Measurements from ENCODE around the gene CFD.

DNA sequence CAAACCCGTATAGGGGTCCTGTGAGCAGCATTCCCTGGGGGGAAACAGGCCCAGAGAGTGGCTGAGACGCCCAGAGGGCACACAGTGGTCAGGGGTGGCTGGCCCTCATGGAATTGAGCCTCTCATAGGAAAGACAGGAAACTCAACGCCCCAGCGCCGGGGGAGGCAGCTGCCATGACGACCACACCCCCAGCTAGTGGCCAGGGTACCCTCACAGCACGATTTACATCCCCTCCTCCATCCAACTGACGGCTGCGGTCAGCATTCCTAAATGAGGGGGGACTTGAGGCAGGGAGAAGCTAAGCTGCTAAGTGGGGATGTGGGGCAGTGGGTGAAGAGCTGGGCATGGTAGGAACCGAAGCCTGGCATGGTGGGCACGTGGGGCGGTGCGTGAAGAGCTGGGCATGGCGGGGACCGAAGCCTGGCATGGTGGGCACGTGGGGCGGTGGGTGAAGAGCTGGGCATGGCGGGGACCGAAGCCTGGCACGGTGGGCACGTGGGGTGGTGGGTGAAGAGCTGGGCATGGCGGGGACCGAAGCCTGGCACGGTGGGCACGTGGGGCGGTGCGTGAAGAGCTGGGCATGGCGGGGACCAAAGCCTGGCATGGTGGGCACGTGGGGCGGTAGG, 23.5 kb downstream of the CFD start:
- no peak for TF ChIP-seq SMAD3 (CRISPR knock-in tag; IDR thresholded peaks at IDR 0.05; ENCODE audit: borderline replicate concordance)
- no peak for TF ChIP-seq NR2C2 (CRISPR knock-in tag; IDR thresholded peaks at IDR 0.05)
- TF ChIP-seq CTCF (IDR thresholded peaks at IDR 0.05) = no peak
- no peak for TF ChIP-seq CREM (CRISPR knock-in tag; IDR thresholded peaks at IDR 0.05)
- no peak for TF ChIP-seq FOXK1 (CRISPR knock-in tag; IDR thresholded peaks at IDR 0.05)
- TF ChIP-seq IRF2 (CRISPR knock-in tag; IDR thresholded peaks at IDR 0.05; ENCODE audit: borderline replicate concordance, low read depth) = no peak
- no peak for TF ChIP-seq CBFB (CRISPR knock-in tag; IDR thresholded peaks at IDR 0.05; ENCODE audit: low read depth)
- no peak for TF ChIP-seq MYBL2 (CRISPR knock-in tag; IDR thresholded peaks at IDR 0.05)
- TF ChIP-seq ZNF121 (CRISPR knock-in tag; IDR thresholded peaks at IDR 0.05) = no peak
- TF ChIP-seq, protein P1, sequence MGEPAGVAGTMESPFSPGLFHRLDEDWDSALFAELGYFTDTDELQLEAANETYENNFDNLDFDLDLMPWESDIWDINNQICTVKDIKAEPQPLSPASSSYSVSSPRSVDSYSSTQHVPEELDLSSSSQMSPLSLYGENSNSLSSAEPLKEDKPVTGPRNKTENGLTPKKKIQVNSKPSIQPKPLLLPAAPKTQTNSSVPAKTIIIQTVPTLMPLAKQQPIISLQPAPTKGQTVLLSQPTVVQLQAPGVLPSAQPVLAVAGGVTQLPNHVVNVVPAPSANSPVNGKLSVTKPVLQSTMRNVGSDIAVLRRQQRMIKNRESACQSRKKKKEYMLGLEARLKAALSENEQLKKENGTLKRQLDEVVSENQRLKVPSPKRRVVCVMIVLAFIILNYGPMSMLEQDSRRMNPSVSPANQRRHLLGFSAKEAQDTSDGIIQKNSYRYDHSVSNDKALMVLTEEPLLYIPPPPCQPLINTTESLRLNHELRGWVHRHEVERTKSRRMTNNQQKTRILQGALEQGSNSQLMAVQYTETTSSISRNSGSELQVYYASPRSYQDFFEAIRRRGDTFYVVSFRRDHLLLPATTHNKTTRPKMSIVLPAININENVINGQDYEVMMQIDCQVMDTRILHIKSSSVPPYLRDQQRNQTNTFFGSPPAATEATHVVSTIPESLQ (CRISPR knock-in tag; IDR thresholded peaks at IDR 0.05) = no peak
- TF ChIP-seq GRHL2 (CRISPR knock-in tag; IDR thresholded peaks at IDR 0.05; ENCODE audit: insufficient replicate concordance, severe bottlenecking) = no peak
- no peak for TF ChIP-seq OVOL2 (CRISPR knock-in tag; IDR thresholded peaks at IDR 0.05; ENCODE audit: borderline replicate concordance)
- no peak for TF ChIP-seq FOXP1 (CRISPR knock-in tag; IDR thresholded peaks at IDR 0.05; ENCODE audit: borderline replicate concordance)
- TF ChIP-seq FOXP4 (CRISPR knock-in tag; IDR thresholded peaks at IDR 0.05) = no peak

Data from WTC11 (cell line).